Measurements from ENCODE around the gene GSG1L. TPM values are rescaled to one million over a fixed set of nuclear protein-coding genes. Genes with fewer than 3 reads are reported as not detected.

GSG1L gene
- total RNA-seq, 1 experiment from 2014 or later = not detected

DNA sequence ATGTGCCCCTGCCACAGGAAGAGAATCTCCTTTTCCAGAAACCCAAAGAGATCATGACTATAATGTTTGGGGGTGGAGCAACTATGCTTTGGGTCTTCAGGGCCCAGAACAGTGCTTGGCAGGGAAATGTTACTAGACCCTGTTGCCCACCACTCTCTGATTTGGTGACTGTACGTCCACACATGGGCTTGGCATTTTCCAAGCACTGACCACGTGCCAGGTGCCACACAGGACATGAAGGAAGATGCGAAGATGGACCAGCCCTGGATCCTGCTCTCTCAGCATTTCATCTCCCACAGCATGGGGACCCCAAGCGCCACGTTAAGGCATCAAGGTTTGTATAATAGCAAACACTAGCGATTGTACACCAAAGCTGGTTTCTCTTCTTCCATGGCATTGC lies 50.1 kb downstream of the GSG1L start:
- Histone ChIP-seq H3K4me3 (ENCODE audit: low read length) (no peak overlapping the region), H3K27me3 (ENCODE audit: low read length) (no peaks in the 10 kb centered on the region), H3K9me2 (replicated peaks; ENCODE audit: insufficient read depth, low read length) (no peaks in the 10 kb centered on the region), H3K79me2 (ENCODE audit: low read length) (no peaks in the 10 kb centered on the region), H3K9ac (ENCODE audit: low read length) (no peak overlapping the region), H3K36me3 (ENCODE audit: insufficient read depth, low read length) (no peaks in the 10 kb centered on the region), H3K27ac (ENCODE audit: low read length) (no peak overlapping the region), H3K9me3 (ENCODE audit: low read length) (no peaks in the 10 kb centered on the region), H4K20me1 (ENCODE audit: insufficient read depth, low read depth, low read length) (no peaks in the 10 kb centered on the region), H3K4me1 (ENCODE audit: low read length) (peaks cover 9% of the 10 kb centered on the region), H2AFZ (ENCODE audit: low read length) (no peak overlapping the region), H3K4me2 (ENCODE audit: low read depth, low read length, poor library complexity, severe bottlenecking) (no peak overlapping the region)
- DNase-seq = no peak

DNA sequence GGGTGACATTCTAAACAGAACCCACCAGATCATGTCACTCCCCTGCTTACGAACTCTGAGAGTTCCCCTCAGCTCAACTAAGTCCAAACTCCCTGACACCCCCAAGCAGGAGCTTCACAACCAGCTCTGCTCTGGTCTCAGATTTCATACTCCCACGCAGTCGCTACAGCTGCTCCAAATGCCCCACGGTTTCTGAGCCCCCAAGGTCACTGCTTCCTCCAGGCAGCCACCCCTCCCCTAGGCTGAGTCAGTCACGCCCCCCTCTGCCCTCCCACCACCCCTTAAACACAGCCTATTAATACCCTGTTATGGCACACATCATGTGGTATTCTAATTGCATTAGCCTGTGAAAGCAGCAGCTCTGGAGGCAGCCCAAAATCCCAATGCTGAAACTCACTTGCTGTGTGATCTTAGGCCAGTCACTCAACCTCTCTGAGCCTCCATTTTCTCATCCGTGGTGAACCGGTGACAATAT lies 51.5 kb downstream of the GSG1L start:
- Histone ChIP-seq H3K9me3 (ENCODE audit: low read length) (no peaks in the 10 kb centered on the region), H3K36me3 (ENCODE audit: insufficient read depth, low read length) (no peaks in the 10 kb centered on the region), H3K4me2 (ENCODE audit: low read depth, low read length, poor library complexity, severe bottlenecking) (no peak overlapping the region)

GRCh38 chr16:28011223-28011622 lies 52.3 kb downstream of the GSG1L start:
- no peaks in the 10 kb centered on the region for H3K27me3 ChIP-seq (ENCODE audit: low read length)
- no peak overlapping the region for H3K4me2 ChIP-seq (ENCODE audit: low read depth, low read length, poor library complexity, severe bottlenecking)
- H3K27ac ChIP-seq (ENCODE audit: low read length) = no peak overlapping the region
- no peaks in the 10 kb centered on the region for H3K79me2 ChIP-seq (ENCODE audit: low read length)
- no peaks in the 10 kb centered on the region for H3K9me3 ChIP-seq (ENCODE audit: low read length)
- H3K9ac ChIP-seq (ENCODE audit: low read length) = no peak overlapping the region
- no peaks in the 10 kb centered on the region for H3K36me3 ChIP-seq (ENCODE audit: insufficient read depth, low read length)
- no peak overlapping the region for H2AFZ ChIP-seq (ENCODE audit: low read length)
- no peaks in the 10 kb centered on the region for H3K9me2 ChIP-seq (replicated peaks; ENCODE audit: insufficient read depth, low read length)
- DNase-seq = no peak
- H3K4me3 ChIP-seq (ENCODE audit: low read length) = no peak overlapping the region
- no peaks in the 10 kb centered on the region for H4K20me1 ChIP-seq (ENCODE audit: insufficient read depth, low read depth, low read length)
- H3K4me1 ChIP-seq (ENCODE audit: low read length) = peaks cover 9% of the 10 kb centered on the region

More for the DNA sequence above, 51.5 kb downstream of the GSG1L start:
- Histone ChIP-seq H3K27ac (ENCODE audit: low read length) (no peak overlapping the region), H3K4me1 (ENCODE audit: low read length) (peaks cover 9% of the 10 kb centered on the region), H2AFZ (ENCODE audit: low read length) (no peak overlapping the region), H3K9me2 (replicated peaks; ENCODE audit: insufficient read depth, low read length) (no peaks in the 10 kb centered on the region), H3K27me3 (ENCODE audit: low read length) (no peaks in the 10 kb centered on the region), H3K9ac (ENCODE audit: low read length) (no peak overlapping the region), H3K79me2 (ENCODE audit: low read length) (no peaks in the 10 kb centered on the region), H3K4me3 (ENCODE audit: low read length) (no peak overlapping the region), H4K20me1 (ENCODE audit: insufficient read depth, low read depth, low read length) (no peaks in the 10 kb centered on the region)
- no peak for DNase-seq

DNA sequence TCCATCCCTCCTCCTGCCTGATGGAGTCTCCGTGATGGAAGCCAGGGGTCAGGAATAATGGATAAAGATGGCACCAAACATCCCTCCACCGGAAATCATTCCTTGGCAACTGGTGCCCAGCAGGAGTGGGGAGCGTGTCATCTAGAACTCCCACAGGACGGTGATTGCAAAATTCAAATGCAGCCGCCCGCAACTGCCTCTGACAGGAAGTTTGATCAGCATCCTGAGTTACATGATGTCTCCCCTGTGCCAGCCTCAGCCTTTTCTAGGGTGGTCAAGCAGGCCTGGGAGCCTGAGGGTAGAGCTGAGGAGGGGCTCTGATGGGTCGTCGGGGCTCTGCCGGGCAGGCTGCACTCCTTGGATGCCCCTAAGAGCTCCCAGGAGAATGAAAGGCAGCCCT lies 52.8 kb downstream of the GSG1L start:
- H3K9ac ChIP-seq (ENCODE audit: low read length) = no peak overlapping the region
- H3K4me2 ChIP-seq (ENCODE audit: low read depth, low read length, poor library complexity, severe bottlenecking) = no peak overlapping the region
- H3K27ac ChIP-seq (ENCODE audit: low read length) = no peak overlapping the region
- H3K27me3 ChIP-seq (ENCODE audit: low read length) = no peaks in the 10 kb centered on the region
- no peaks in the 10 kb centered on the region for H3K9me2 ChIP-seq (replicated peaks; ENCODE audit: insufficient read depth, low read length)
- no peaks in the 10 kb centered on the region for H3K79me2 ChIP-seq (ENCODE audit: low read length)
- peaks cover 9% of the 10 kb centered on the region for H3K4me1 ChIP-seq (ENCODE audit: low read length)
- H3K4me3 ChIP-seq (ENCODE audit: low read length) = no peak overlapping the region
- no peak overlapping the region for H2AFZ ChIP-seq (ENCODE audit: low read length)
- no peaks in the 10 kb centered on the region for H3K9me3 ChIP-seq (ENCODE audit: low read length)
- H4K20me1 ChIP-seq (ENCODE audit: insufficient read depth, low read depth, low read length) = no peaks in the 10 kb centered on the region
- no peaks in the 10 kb centered on the region for H3K36me3 ChIP-seq (ENCODE audit: insufficient read depth, low read length)
- DNase-seq = no peak

GRCh38 chr16:28009586-28010373 lies 53.7 kb downstream of the GSG1L start:
- Histone ChIP-seq H3K36me3 (ENCODE audit: insufficient read depth, low read length) (no peaks in the 10 kb centered on the region), H3K9me3 (ENCODE audit: low read length) (no peaks in the 10 kb centered on the region), H3K4me2 (ENCODE audit: low read depth, low read length, poor library complexity, severe bottlenecking) (no peak overlapping the region), H3K9me2 (replicated peaks; ENCODE audit: insufficient read depth, low read length) (no peaks in the 10 kb centered on the region), H3K4me3 (ENCODE audit: low read length) (no peak overlapping the region), H4K20me1 (ENCODE audit: insufficient read depth, low read depth, low read length) (no peaks in the 10 kb centered on the region), H3K27me3 (ENCODE audit: low read length) (no peaks in the 10 kb centered on the region), H3K79me2 (ENCODE audit: low read length) (no peaks in the 10 kb centered on the region), H3K27ac (ENCODE audit: low read length) (no peak overlapping the region), H3K9ac (ENCODE audit: low read length) (no peak overlapping the region), H3K4me1 (ENCODE audit: low read length) (peaks cover 9% of the 10 kb centered on the region), H2AFZ (ENCODE audit: low read length) (no peak overlapping the region)
- no peak for DNase-seq

DNA sequence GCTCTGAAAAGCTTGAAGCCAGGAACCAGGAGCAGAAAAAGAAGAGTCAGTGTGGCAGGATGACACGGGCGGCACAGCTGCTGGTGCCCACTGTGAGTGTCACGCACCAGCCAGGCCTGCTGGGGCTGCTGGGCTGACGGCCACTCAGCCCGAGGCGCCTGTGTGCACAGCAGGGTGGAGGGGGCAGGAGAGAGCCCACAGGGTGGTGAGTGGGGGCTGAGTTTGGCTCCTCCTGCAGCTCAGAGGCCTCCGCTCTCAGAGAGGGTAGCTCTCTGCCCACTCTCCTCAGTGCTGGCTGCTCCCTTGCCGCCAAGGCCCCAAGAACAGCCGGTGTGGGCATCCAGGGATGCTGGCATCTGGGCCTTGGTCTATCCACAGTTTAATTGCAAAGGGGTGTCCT lies 59.6 kb downstream of the GSG1L start:
- H3K9me3 ChIP-seq (ENCODE audit: low read length) = no peaks in the 10 kb centered on the region
- no peaks in the 10 kb centered on the region for H3K27me3 ChIP-seq (ENCODE audit: low read length)
- H3K4me2 ChIP-seq (ENCODE audit: low read depth, low read length, poor library complexity, severe bottlenecking) = no peak overlapping the region
- H4K20me1 ChIP-seq (ENCODE audit: insufficient read depth, low read depth, low read length) = no peaks in the 10 kb centered on the region
- H3K4me3 ChIP-seq (ENCODE audit: low read length) = no peak overlapping the region
- no peaks in the 10 kb centered on the region for H3K79me2 ChIP-seq (ENCODE audit: low read length)
- H3K36me3 ChIP-seq (ENCODE audit: insufficient read depth, low read length) = no peaks in the 10 kb centered on the region
- no peaks in the 10 kb centered on the region for H3K9me2 ChIP-seq (replicated peaks; ENCODE audit: insufficient read depth, low read length)
- no peaks in the 10 kb centered on the region for H3K4me1 ChIP-seq (ENCODE audit: low read length)
- H2AFZ ChIP-seq (ENCODE audit: low read length) = no peak overlapping the region
- no peak for DNase-seq
- no peak overlapping the region for H3K27ac ChIP-seq (ENCODE audit: low read length)
- no peak overlapping the region for H3K9ac ChIP-seq (ENCODE audit: low read length)

DNA sequence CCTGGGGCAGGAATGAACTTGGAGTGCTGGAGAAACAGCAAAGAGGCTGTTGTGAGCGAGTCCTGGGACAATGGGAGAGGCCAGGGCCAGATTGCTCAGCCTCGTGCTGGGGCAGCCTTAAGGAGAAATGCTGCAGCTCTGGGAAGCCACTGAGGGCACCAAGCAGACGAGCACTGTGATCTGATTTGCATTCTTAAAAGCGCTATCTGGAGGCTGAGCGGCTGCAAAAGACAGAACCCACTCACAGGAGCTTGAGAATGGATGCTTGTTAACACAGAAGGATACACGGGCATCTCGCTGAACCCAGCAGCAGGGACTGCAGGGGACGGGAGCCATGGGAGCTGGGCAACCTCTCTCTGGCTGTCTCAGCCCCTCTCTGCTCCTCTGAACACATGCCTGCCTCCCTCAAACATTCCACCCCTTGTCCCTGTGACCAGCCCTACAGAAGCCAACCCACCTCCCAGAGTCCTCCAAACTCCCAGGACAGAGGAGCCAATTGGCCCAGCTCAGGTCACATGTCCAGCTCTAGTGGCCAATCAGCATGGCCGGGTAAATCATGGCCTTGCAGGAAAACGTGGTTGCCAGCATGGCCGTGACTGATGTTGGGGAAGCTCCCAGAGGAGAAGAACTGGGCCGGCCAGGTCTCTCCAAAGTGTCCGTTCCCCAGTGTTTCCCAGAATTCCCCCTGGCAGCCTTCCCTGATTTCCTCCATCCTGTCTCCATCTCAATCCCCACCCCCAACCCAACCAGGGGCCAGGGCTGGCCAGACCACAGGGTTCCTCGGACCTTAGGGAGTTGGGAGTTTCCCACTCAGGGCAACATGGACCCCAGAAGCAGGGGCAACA lies 60.3 kb downstream of the GSG1L start:
- Histone ChIP-seq H2AFZ (ENCODE audit: low read length) (no peak overlapping the region), H3K4me3 (ENCODE audit: low read length) (no peak overlapping the region), H3K36me3 (ENCODE audit: insufficient read depth, low read length) (no peaks in the 10 kb centered on the region), H3K27me3 (ENCODE audit: low read length) (no peaks in the 10 kb centered on the region), H3K4me1 (ENCODE audit: low read length) (no peaks in the 10 kb centered on the region), H4K20me1 (ENCODE audit: insufficient read depth, low read depth, low read length) (no peaks in the 10 kb centered on the region), H3K9me3 (ENCODE audit: low read length) (no peaks in the 10 kb centered on the region), H3K27ac (ENCODE audit: low read length) (no peak overlapping the region), H3K9me2 (replicated peaks; ENCODE audit: insufficient read depth, low read length) (no peaks in the 10 kb centered on the region), H3K4me2 (ENCODE audit: low read depth, low read length, poor library complexity, severe bottlenecking) (no peak overlapping the region), H3K9ac (ENCODE audit: low read length) (no peak overlapping the region), H3K79me2 (ENCODE audit: low read length) (no peaks in the 10 kb centered on the region)
- no peak for DNase-seq

- Histone ChIP-seq H3K4me3 (ENCODE audit: low read length) (no peak overlapping the region), H4K20me1 (ENCODE audit: insufficient read depth, low read depth, low read length) (no peaks in the 10 kb centered on the region), H3K9me2 (replicated peaks; ENCODE audit: insufficient read depth, low read length) (no peaks in the 10 kb centered on the region), H3K27ac (ENCODE audit: low read length) (no peak overlapping the region), H3K27me3 (ENCODE audit: low read length) (no peaks in the 10 kb centered on the region), H3K36me3 (ENCODE audit: insufficient read depth, low read length) (no peaks in the 10 kb centered on the region), H3K9me3 (ENCODE audit: low read length) (no peaks in the 10 kb centered on the region), H3K4me1 (ENCODE audit: low read length) (no peaks in the 10 kb centered on the region), H3K4me2 (ENCODE audit: low read depth, low read length, poor library complexity, severe bottlenecking) (no peak overlapping the region), H3K79me2 (ENCODE audit: low read length) (no peaks in the 10 kb centered on the region), H2AFZ (ENCODE audit: low read length) (no peak overlapping the region), H3K9ac (ENCODE audit: low read length) (no peak overlapping the region)
- no peak for DNase-seq
Observed at GRCh38 chr16:28001642-28002041, 61.9 kb downstream of the GSG1L start.
